RWPE2 (cell line): ENCODE results near the gene MUSTN1.

ENCODE experiments used
- ATAC-seq: fragments of 200-7000 bp; cut with Tn5 transposase; 3 replicates; pipeline ENCODE4 v1.9.1; 2021; ENCODE audit warnings: low read depth
- DNase-seq: peaks from one replicate; pipeline ENCODE4 v3.0.0-alpha.2; 2020; ENCODE audit warnings: low spot score
- H3K27ac ChIP-seq: fragments of 450-650 bp; 2 replicates; pipeline ENCODE4 v1.5.1; 2017; ENCODE audit warnings: mild to moderate bottlenecking; ENCODE audit not compliant: poor library complexity, severe bottlenecking
- H3K27me3 ChIP-seq: fragments of 250-450 bp; sonication (Bioruptor Pico); 2 replicates; pipeline ENCODE4 v1.5.1; 2021; ENCODE audit warnings: mild to moderate bottlenecking, moderate library complexity; ENCODE audit not compliant: insufficient read depth, poor library complexity, severe bottlenecking
- H3K36me3 ChIP-seq: fragments of 250-450 bp; sonication (Bioruptor Pico); 2 replicates; pipeline ENCODE4 v1.5.1; 2020; ENCODE audit warnings: low read depth, mild to moderate bottlenecking, moderate library complexity
- H3K4me1 ChIP-seq: fragments of 250-450 bp; sonication (Bioruptor Pico); 2 replicates; pipeline ENCODE4 v1.5.1; 2021; ENCODE audit warnings: mild to moderate bottlenecking, moderate library complexity; ENCODE audit not compliant: insufficient read depth, poor library complexity, severe bottlenecking
- H3K4me3 ChIP-seq: fragments of 250-450 bp; sonication (Bioruptor Pico); 2 replicates; pipeline ENCODE4 v1.5.1; 2021; ENCODE audit warnings: mild to moderate bottlenecking, moderate library complexity; ENCODE audit not compliant: severe bottlenecking
- H3K9me3 ChIP-seq: fragments of 250-450 bp; sonication (Bioruptor Pico); 2 replicates; pipeline ENCODE4 v1.5.1; 2021; ENCODE audit warnings: mild to moderate bottlenecking, moderate library complexity; ENCODE audit not compliant: severe bottlenecking
- CTCF ChIP-seq: fragments of 450-650 bp; IDR thresholded peaks from one replicate; pipeline ENCODE4 v1.5.1; 2017; ENCODE audit warnings: mild to moderate bottlenecking, moderate library complexity; ENCODE audit not compliant: poor library complexity, severe bottlenecking

The MUSTN1 gene

GRCh38 chr3:52791366-52791765 is 43.5 kb downstream of the MUSTN1 start:
- Histone ChIP-seq H3K4me1 (no peaks in the 10 kb centered on the region), H3K9me3 (no peaks in the 10 kb centered on the region), H3K27me3 (no peaks in the 10 kb centered on the region), H3K36me3 (no peaks in the 10 kb centered on the region), H3K27ac (no peak overlapping the region), H3K4me3 (no peak overlapping the region)
- DNase-seq = no peak
- no peak for TF ChIP-seq CTCF
- ATAC-seq = no peak

- H3K4me3 ChIP-seq = no peak overlapping the region
- H3K36me3 ChIP-seq = no peaks in the 10 kb centered on the region
- TF ChIP-seq CTCF = no peak
- H3K4me1 ChIP-seq = no peaks in the 10 kb centered on the region
- ATAC-seq (no peak), DNase-seq (no peak)
- no peaks in the 10 kb centered on the region for H3K9me3 ChIP-seq
- H3K27ac ChIP-seq = no peak overlapping the region
- no peaks in the 10 kb centered on the region for H3K27me3 ChIP-seq
Observed at GRCh38 chr3:52790741-52791140, 44.1 kb downstream of the MUSTN1 start.

DNA sequence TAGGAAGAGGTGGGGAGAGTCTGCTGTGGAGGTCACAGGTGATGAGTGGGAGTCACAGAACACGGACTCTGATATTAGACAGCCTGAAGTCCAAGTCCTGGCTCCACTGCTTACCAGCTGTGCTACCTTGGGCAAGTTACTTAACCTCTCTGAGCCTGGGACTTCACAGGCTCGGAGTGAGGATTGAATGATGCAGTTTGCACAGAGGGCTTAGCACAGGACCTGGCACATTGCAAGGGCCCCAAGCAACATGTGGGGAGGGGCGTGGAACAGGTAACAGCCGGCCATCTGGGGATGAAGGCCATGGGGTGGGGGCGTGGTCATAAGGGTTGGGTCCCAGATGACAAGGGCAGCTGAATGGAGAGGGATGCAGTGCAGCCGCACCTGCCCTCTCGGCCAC is 44.5 kb downstream of the MUSTN1 start:
- TF ChIP-seq CTCF = no peak
- no peaks in the 10 kb centered on the region for H3K4me1 ChIP-seq
- H3K36me3 ChIP-seq = no peaks in the 10 kb centered on the region
- H3K9me3 ChIP-seq = no peaks in the 10 kb centered on the region
- no peak for ATAC-seq
- no peaks in the 10 kb centered on the region for H3K27me3 ChIP-seq
- no peak overlapping the region for H3K27ac ChIP-seq
- no peak for DNase-seq
- no peak overlapping the region for H3K4me3 ChIP-seq

GRCh38 chr3:52789746-52790040 is 45.1 kb downstream of the MUSTN1 start:
- Histone ChIP-seq H3K36me3 (no peaks in the 10 kb centered on the region), H3K9me3 (no peaks in the 10 kb centered on the region), H3K27ac (no peak overlapping the region), H3K4me3 (no peak overlapping the region), H3K4me1 (no peaks in the 10 kb centered on the region), H3K27me3 (no peaks in the 10 kb centered on the region)
- DNase-seq (no peak), ATAC-seq (no peak)
- no peak for TF ChIP-seq CTCF

DNA sequence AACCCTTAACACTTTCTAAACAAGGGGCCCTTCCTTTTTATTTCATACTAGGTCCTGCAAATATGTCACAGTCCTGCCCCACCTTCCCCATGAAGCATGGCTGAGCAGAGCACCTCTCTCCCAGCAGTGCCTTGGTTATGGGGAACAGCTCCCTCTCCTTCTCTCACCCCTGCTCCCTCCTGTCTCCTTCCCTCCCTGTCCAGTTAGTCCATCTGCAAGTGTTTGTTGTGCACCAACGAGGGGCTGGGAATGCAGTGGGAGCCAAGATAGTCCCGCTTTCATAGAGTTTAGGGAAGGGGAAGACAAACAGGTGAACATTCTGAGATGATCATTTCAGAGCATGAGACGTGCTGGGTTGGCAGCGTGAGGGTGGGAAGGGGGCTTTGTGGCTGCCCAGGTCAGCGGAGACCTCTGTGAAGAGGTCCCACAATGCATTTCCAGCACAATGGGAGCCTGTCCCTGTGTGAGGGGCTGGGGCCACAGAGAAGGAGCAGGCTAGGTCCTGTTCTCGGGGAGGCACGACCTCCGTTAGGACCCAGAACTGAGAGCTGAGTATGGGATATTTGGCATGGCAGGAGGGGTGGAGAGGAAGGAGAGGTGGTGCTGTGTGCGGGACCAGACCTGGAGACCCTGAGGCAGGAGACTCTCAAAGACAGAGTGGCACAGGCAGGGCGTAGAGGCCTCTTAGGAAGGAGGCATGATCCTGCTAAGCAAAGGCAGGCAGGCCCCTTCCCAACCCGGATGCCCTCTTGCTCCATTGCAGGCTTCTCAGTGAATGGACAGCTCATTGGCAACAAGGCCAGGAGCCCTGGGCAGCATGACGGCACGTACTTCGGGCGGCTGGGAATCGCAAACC is 45.7 kb downstream of the MUSTN1 start:
- H3K36me3 ChIP-seq = no peaks in the 10 kb centered on the region
- no peaks in the 10 kb centered on the region for H3K4me1 ChIP-seq
- H3K27me3 ChIP-seq = no peaks in the 10 kb centered on the region
- H3K9me3 ChIP-seq = no peaks in the 10 kb centered on the region
- TF ChIP-seq CTCF = no peak
- DNase-seq (no peak), ATAC-seq (no peak)
- H3K4me3 ChIP-seq = no peak overlapping the region
- H3K27ac ChIP-seq = no peak overlapping the region
